NCI-H748 (cell line): ENCODE data around the gene PTPRA.
A peak's percentile ranks its signal among the peaks of the same experiment; 100 is the strongest.
"Not testable (repeated sequence)": the region's sequence is repeated elsewhere in the genome, so short reads cannot be mapped to it uniquely, and the experiment has no call there.

Source experiments
- DNase-seq: peaks from one replicate; lab custom pipeline; 2025; ENCODE audit not compliant: unreplicated experiment; lab: John Stamatoyannopoulos, UW

Gene PTPRA

GRCh38 chr20:2991532-2991931 is 118.3 kb downstream of the PTPRA start:
- no peak for DNase-seq

DNA sequence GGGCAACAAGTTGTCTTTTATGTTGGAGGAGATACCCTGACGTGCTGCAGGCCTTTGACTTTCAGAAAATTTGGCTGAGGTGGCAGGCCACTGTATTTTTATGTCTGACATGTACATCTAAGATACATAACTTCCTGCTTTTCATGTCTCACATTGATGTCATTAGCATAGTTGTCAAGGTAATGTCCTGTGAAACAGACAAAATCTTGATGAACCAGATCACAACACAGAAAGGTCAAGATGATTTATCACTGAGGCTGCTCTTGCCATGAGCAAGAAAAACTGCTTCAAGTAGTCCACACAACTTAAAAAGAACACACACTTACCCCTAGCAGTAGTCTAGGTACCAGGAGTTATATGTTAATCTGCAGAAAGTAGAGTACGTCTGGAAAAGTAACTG is 120.0 kb downstream of the PTPRA start:
- no peak for DNase-seq

- no peak for DNase-seq
Measured at GRCh38 chr20:2995796-2996195, 122.5 kb downstream of the PTPRA start.

GRCh38 chr20:2998728-2999127 is 125.4 kb downstream of the PTPRA start:
- DNase-seq, result no peak

- DNase-seq, result peak; percentile 59
Measured at GRCh38 chr20:3000852-3001523, 127.7 kb downstream of the PTPRA start.

DNA sequence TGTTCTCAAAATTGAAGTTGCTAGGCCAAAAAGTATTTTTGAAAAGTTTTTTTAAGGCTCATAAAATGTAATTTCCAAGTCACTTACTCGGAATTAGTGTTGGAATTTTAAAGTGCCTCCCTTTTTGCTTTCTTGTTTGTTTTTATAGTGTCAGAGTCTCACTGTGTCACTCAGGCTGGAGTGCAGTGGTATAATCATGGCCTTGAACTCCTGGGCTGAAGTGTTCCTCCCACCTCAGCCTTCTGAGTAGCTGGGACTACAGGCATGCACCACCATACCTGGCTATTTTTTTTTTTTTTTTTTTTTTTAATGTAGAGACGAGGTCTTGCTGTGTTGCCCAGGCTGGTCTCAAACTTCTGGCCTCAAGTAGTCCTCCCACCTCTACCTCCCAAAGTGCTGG is 130.1 kb downstream of the PTPRA start:
- DNase-seq, result no peak

DNA sequence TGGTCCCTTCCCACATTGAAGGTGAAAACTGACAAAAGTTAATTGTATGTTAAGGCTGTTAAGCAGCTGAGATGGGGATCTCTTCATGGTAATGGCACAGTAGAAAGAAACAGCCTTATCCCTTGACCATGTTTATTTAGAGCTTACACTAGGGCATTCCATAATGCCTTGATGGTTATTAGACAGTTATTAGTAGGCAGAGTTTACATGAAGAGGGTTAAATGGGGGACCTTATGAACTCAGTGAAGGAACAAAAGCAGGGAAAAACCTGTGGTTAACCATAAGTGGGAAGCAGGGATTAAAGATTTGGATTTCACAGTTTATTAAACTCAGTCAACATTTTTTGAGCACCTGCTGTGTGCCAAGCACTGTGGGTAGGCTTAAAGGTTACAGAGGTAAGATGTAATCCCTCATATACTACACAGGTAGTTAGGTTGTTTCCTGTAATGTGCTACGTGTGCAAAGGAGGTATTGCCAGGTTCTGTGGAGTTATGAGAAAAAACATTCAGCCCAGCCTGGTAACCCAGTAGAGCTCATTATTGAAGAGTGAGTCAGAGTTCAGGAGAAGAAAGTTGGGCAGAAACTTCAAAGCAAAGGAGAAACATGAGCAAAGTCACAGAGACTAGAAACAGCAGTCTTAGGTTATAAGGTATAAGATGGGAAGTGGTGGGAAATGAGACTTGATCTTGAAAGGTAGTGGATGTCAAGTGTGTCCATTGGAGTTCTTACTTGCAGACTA is 137.9 kb downstream of the PTPRA start:
- no peak for DNase-seq

GRCh38 chr20:3011752-3012151 is 138.5 kb downstream of the PTPRA start:
- no peak for DNase-seq

DNA sequence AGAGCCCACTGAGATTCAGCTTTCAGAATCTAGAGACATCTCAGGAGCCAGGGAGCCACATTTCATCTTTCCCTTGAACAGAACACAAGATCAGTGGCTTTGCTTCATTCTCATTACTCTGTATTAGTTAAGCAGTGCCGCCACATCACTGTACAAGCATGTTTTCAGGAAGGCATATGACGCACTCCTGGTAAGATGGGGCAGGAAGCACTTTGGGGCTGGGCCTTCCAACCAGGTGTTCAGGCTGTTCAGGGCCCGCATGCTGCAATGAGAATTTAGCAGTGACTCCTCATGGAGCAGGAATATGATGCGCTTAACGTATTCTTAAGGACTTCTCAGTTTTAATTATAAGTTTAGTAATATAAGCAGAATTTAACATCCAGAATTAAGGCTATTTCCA is 140.5 kb downstream of the PTPRA start:
- DNase-seq, result no peak

GRCh38 chr20:3014179-3014578 is 140.9 kb downstream of the PTPRA start:
- DNase-seq, result no peak

GRCh38 chr20:3014662-3015061 is 141.4 kb downstream of the PTPRA start:
- no peak for DNase-seq

DNA sequence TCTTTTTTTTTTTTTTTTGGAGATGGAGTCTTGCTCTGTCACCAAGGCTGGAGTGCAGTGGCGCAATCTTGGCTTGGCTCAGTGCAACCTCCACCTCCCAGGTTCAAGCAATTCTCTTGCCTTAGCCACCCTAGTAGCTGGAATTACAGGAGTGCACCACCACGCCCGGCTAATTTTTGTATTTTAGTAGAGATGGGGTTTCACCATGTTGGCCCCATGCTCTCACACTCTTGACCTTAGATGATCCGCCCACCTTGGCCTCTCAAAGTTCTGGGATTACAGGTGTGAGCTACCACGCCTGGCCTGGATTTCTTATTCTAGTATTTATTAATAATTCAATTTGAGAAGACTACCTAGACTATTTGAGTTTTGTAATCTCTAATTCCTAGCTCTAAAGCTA is 142.0 kb downstream of the PTPRA start:
- not testable (repeated sequence) for DNase-seq

GRCh38 chr20:3021327-3021726 is 148.0 kb downstream of the PTPRA start:
- no peak for DNase-seq

GRCh38 chr20:3021777-3022176 is 148.5 kb downstream of the PTPRA start:
- no peak for DNase-seq

- DNase-seq, result not testable (repeated sequence)
Measured at GRCh38 chr20:3022559-3023490, 149.5 kb downstream of the PTPRA start.

GRCh38 chr20:3027987-3028386 is 154.7 kb downstream of the PTPRA start:
- no peak for DNase-seq

GRCh38 chr20:3031524-3032147 is 158.4 kb downstream of the PTPRA start:
- DNase-seq, result no peak

GRCh38 chr20:3032624-3033023 is 159.3 kb downstream of the PTPRA start:
- no peak for DNase-seq

DNA sequence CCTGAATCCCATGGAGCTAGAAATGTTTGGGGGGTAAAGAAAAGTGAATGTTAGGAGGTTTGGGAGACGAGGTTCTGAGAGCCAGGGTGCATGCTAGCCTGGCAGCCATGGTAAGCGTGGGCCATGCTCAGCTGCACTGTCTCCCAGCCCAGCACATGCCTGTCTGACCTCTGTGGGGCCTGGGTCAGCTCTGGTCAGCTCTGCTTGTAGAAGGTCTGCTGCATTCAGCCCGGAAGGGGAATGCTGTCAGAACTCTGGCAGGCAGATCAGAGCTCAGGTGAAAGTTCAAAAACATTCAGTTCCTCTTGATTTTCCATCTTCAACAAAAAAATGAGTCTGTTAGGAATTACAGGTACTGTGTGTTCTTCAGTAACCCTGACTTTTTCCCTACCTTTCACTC is 164.4 kb downstream of the PTPRA start:
- DNase-seq, result no peak

- DNase-seq, result no peak
Measured at GRCh38 chr20:3038454-3038853, 165.2 kb downstream of the PTPRA start.

DNA sequence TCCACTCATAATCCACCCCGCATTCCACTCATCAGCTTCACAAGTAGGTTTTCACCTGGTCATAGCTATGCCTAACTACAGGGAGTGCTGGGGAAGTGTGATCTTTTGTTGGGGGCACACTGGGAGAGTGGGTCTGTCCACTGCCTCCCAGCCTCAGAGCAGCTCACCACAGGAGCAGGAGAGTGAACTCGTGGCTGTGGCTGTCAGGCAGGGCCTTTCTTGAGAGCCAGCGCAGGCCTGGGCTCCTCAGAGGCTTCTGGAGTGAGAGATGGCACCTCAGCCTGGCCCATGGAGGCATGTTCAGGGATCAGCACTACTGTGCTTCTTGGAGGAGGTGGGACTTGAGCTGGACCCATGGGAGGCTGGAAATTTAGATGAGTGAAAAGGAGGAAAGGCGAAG is 166.1 kb downstream of the PTPRA start:
- no peak for DNase-seq
